Aorta (tissue), 5 donors: ENCODE measurements around the gene ZNF77. TPM values are rescaled to one million over a fixed set of nuclear protein-coding genes. Genes with fewer than 3 reads are reported as not detected.
A peak's percentile ranks its signal among the peaks of the same experiment; 100 is the strongest.
"Not testable (repeated sequence)": the region's sequence is repeated elsewhere in the genome, so short reads cannot be mapped to it uniquely, and the experiment has no call there.

Experiments
- ATAC-seq: fragments of 200-7000 bp; cut with Tn5 transposase; one replicate; pipeline ENCODE4 v1.9.1; 2022; ENCODE audit warnings: moderate library complexity; ENCODE audit not compliant: low FRiP score
- DNase-seq, 2 donors: peaks; one replicate each; pipeline ENCODE4 v3.0.0-alpha.2; 2020
- H3K27ac ChIP-seq, 2 donors: one replicate each; pipeline ENCODE4 v1.5.1; 2013; ENCODE audit warnings: low read length in 2 of 2, mild to moderate bottlenecking in 2 of 2, moderate library complexity in 2 of 2, control low read depth in 1 of 2, inconsistent platforms in 1 of 2, low read depth in 1 of 2
- H3K27me3 ChIP-seq, 2 donors: one replicate each; pipeline ENCODE4 v1.6.1; 2013; ENCODE audit warnings: control low read depth in 1 of 2, low read length in 1 of 2, mild to moderate bottlenecking in 1 of 2, moderate library complexity in 1 of 2; ENCODE audit not compliant: insufficient read depth in 2 of 2, control insufficient read depth in 1 of 2
- H3K36me3 ChIP-seq, 2 donors: one replicate each; pipeline ENCODE4 v1.6.1; 2013; ENCODE audit warnings: control low read depth in 1 of 2, low read length in 1 of 2, mild to moderate bottlenecking in 1 of 2; ENCODE audit not compliant: insufficient read depth in 2 of 2, control insufficient read depth in 1 of 2
- H3K4me1 ChIP-seq, 2 donors: one replicate each; pipeline ENCODE4 v1.6.1; 2013; ENCODE audit warnings: low read length in 2 of 2, control low read depth in 1 of 2, mild to moderate bottlenecking in 1 of 2, moderate library complexity in 1 of 2; ENCODE audit not compliant: insufficient read depth in 2 of 2, control insufficient read depth in 1 of 2
- H3K4me3 ChIP-seq, 2 donors: one replicate each; pipeline ENCODE4 v1.5.1; 2013; ENCODE audit warnings: low read length in 2 of 2, control low read depth in 1 of 2, mild to moderate bottlenecking in 1 of 2
- H3K9me3 ChIP-seq: one replicate; pipeline ENCODE4 v1.6.1; 2013; ENCODE audit warnings: mild to moderate bottlenecking, low read length; ENCODE audit not compliant: control insufficient read depth
- WGBS, 2 donors: extraction: QIAGEN DNeasy Blood & Tissue Kit; methylation state at CpG; one replicate each; pipeline ENCODE4 v1.1.7; 2013; 5-methylcytosine and 5-hydroxymethylcytosine counted together
- intact Hi-C, 2 donors: fragments of 100-400 bp; cut with DNase I; formaldehyde crosslinking; loops; one replicate each; pipeline versions ENCODE4 v1.14.2 to v1.15.0; 2022
- polyA plus RNA-seq, 2 donors: library from polyadenylated mRNA; stranded (reverse); fragments of 200-250 nt; gene quantifications; one replicate each; pipeline ENCODE4 v1.2.3, GENCODE V29; 2013
- total RNA-seq, 2 donors: library from RNA; stranded (reverse); fragmentation: NEBNext Ultra II Directional; extraction: Animal tissue kit (Norgen Biotek cat#: 25700); gene quantifications; one replicate each; pipeline ENCODE4 v1.2.1, GENCODE V29; 2021
- donor health status: healthy with polysubstance abuse.
- donor health status: Bipolar disorder and iron deficiency.
- donor health status: DM: no; HTN: no; CAD: no.
- donor health status: DM: no; HTN: no; CAD: no.
- donor health status: DM: yes; HTN: yes; CAD: no.

Gene ZNF77
- total and polyA plus RNA-seq, 4 donors = 1.3 to 4.5 (median 3.6) TPM

DNA sequence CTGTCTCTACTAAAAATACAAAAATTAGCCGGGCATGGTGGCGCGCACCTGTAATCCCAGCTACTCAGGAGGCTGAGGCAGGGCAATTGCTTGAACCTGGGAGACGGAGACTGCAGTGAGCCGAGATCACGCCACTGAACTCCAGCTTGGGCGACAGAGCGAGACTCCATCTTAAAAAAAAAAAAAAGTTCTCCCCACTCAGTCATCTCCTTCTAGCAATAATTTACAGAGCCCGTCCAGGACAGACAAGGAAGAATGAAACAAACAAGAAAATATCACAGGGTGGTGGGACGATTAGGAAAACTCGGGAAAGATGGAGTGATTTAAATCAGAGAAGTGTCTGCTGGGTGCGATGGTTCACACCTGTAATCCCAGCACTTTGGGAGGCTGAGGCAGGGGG, 18.9 kb upstream of the ZNF77 start:
- not testable (repeated sequence) for H3K27ac ChIP-seq, DNase-seq, H3K4me1 ChIP-seq, H3K4me3 ChIP-seq, ATAC-seq, H3K27me3 ChIP-seq, H3K9me3 ChIP-seq, H3K36me3 ChIP-seq
- intact Hi-C loops = loop anchor here (2.0 to 5.0 kb wide), 2 partner anchors 141 to 144 kb away; no protein-coding TSS in a partner anchor
- 85% methylated on average over 12 of the region's 12 CpGs for WGBS, 2 donors

- H3K27me3 ChIP-seq = no peaks in the 10 kb centered on the region
- intact Hi-C loops = loop anchor here (2.0 to 5.0 kb wide), 2 partner anchors 142 to 144 kb away; no protein-coding TSS in a partner anchor
- H3K4me3 ChIP-seq = no peak overlapping the region
- ATAC-seq = no peak
- H3K4me1 ChIP-seq = no peaks in the 10 kb centered on the region
- no peaks in the 10 kb centered on the region for H3K9me3 ChIP-seq
- no peaks in the 10 kb centered on the region for H3K36me3 ChIP-seq
- no peak for DNase-seq
- no peak overlapping the region for H3K27ac ChIP-seq
- WGBS, 2 donors = 91 to 92% methylated on average over 5 of the region's 5 CpGs
Observed at GRCh38 chr19:2963122-2963521, 18.4 kb upstream of the ZNF77 start.

- ATAC-seq (peak; percentile 91), DNase-seq (no peak)
- intact Hi-C loops = loop anchor here (2.0 to 5.0 kb wide), 2 partner anchors 143 to 145 kb away; no protein-coding TSS in a partner anchor
- Histone ChIP-seq H3K27ac (no peak overlapping the region), H3K4me3 (no peak overlapping the region), H3K4me1 (no peaks in the 10 kb centered on the region), H3K36me3 (no peaks in the 10 kb centered on the region), H3K9me3 (no peaks in the 10 kb centered on the region), H3K27me3 (no peaks in the 10 kb centered on the region)
- WGBS, 2 donors = 39 to 40% methylated on average over 17 of the region's 17 CpGs
Observed at GRCh38 chr19:2962018-2962670, 17.4 kb upstream of the ZNF77 start.

DNA sequence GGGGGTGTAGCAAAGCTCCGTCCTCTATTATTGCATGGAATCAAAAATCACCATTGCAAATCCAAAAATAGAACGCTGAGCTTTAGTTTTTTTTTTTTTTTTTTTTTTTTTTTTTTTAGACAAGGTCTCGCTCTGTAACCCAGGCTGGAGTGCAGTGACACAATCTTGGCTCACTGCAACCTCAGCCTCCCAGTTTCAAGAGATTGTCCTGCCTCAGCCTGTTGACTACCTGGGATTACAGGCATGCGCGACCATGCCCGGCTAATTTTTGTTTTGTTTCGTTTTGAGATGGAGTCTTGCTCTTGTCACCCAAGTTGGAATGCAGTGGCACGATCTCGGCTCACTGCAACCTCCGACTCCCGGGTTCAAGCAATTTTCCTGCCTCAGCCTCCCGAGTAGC, 15.3 kb upstream of the ZNF77 start:
- DNase-seq (no peak), ATAC-seq (no peak)
- no peak overlapping the region for H3K27ac ChIP-seq
- intact Hi-C loops = loop anchor here in 1 of 2 donors (5.0 kb wide), 1 partner anchor 147 kb away; no protein-coding TSS in a partner anchor
- H3K27me3 ChIP-seq = no peaks in the 10 kb centered on the region
- no peak overlapping the region for H3K4me3 ChIP-seq
- no peaks in the 10 kb centered on the region for H3K4me1 ChIP-seq
- H3K9me3 ChIP-seq = no peaks in the 10 kb centered on the region
- 61 to 66% methylated on average over 11 to 12 of the region's 12 CpGs for WGBS, 2 donors
- no peaks in the 10 kb centered on the region for H3K36me3 ChIP-seq

DNA sequence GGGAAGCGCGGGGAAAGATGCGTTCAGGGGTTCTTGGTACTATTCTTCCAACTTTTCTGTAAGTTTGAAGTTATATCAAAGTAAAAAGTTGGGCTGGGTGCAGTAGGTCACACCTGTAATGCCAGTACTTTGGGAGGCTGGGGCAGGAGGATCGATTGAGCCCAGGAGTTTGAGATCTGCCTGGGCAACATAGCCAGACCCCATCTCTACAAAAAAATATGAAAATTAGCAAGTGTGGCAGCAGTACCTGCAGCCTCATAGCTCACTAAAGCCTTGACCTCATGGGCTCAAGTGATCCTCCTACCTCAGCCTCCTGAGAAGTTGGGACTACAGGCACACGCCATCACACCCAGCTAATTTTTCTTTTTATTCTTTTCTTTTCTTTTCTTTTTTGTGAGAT, 12.4 kb upstream of the ZNF77 start:
- H3K36me3 ChIP-seq = no peaks in the 10 kb centered on the region
- H3K4me1 ChIP-seq = no peaks in the 10 kb centered on the region
- H3K27me3 ChIP-seq = no peaks in the 10 kb centered on the region
- no peaks in the 10 kb centered on the region for H3K9me3 ChIP-seq
- intact Hi-C loops = loop anchor here in 1 of 2 donors (5.0 kb wide), 1 partner anchor 205 kb away; no protein-coding TSS in a partner anchor
- DNase-seq (no peak), ATAC-seq (no peak)
- WGBS, 2 donors = 80 to 86% methylated on average over 5 of the region's 5 CpGs
- no peak overlapping the region for H3K27ac ChIP-seq
- no peak overlapping the region for H3K4me3 ChIP-seq

- Histone ChIP-seq H3K27me3 (no peaks in the 10 kb centered on the region), H3K9me3 (no peaks in the 10 kb centered on the region), H3K36me3 (no peaks in the 10 kb centered on the region), H3K27ac (no peak overlapping the region), H3K4me1 (no peaks in the 10 kb centered on the region), H3K4me3 (no peak overlapping the region)
- ATAC-seq (no peak), DNase-seq (no peak)
- 36 to 43% methylated on average over 9 of the region's 9 CpGs for WGBS, 2 donors
- intact Hi-C loops = loop anchor here in 1 of 2 donors (5.0 kb wide), 2 partner anchors 109 to 209 kb away; partner anchors contain the start of gene TLE5
Observed at GRCh38 chr19:2952953-2953481, 8.2 kb upstream of the ZNF77 start.

DNA sequence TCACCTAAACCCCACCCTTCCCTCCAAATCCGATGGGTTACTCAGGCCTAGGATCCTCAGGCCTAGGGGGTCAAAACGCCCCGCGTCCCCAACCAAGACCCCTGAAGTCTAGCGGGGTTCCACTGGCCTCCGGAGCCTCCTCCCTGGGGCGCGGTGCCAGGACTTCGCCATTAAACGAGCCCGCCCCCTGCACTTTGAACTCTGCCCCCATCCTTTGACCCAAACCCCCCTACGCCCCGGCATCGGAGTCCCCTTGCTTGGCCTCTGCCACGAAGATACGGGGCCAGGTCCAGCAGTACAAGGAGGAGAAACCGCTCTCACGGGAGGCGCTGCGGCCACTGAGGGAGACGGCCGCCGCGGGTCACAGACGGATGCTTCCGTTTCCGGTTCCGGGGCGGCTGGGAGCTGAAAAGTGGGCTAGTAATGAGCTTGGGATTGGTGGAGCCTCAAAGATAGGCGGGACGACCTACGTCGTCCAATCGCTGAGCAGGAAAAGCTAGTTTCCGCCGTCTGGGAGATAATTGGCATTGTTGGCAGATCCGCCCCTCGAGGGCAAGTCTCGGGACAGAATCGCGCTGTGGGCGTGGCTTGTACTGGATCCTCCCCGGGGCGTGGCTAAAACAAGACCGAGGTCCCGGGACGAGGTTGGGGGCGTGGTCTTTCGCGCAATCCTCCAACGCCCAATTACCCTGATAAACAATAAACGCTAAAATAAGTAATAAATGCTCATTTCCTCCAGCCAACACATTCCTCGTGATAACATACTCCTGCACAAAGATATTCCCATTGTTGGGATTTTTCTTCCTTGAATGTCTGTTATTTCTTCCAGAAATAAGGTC, 5.7 kb upstream of the ZNF77 start:
- no peaks in the 10 kb centered on the region for H3K36me3 ChIP-seq
- 0% methylated on average over 53 of the region's 53 CpGs for WGBS, 2 donors
- peak overlapping the region; percentile 25 to 64 for H3K27ac ChIP-seq
- ATAC-seq (peak; percentile 98), DNase-seq (peak; percentile 100)
- no peaks in the 10 kb centered on the region for H3K27me3 ChIP-seq
- H3K9me3 ChIP-seq = no peaks in the 10 kb centered on the region
- intact Hi-C loops = loop anchor here in 1 of 2 donors (1.0 to 5.0 kb wide), 3 partner anchors 50 to 212 kb away; partner anchors contain the start of genes TLE5 and ZNF57
- no peaks in the 10 kb centered on the region for H3K4me1 ChIP-seq
- H3K4me3 ChIP-seq = peak overlapping the region; percentile 52 to 59

- Histone ChIP-seq H3K4me3 (peak overlapping the region; percentile 52 to 59), H3K27ac (peak overlapping the region; percentile 25 to 64), H3K27me3 (no peaks in the 10 kb centered on the region), H3K4me1 (no peaks in the 10 kb centered on the region), H3K9me3 (no peaks in the 10 kb centered on the region), H3K36me3 (no peaks in the 10 kb centered on the region)
- WGBS, 2 donors = 0% methylated on average over 11 of the region's 11 CpGs
- DNase-seq (no peak), ATAC-seq (no peak)
- intact Hi-C loops = loop anchor here in 1 of 2 donors (1.0 to 5.0 kb wide), 3 partner anchors 50 to 212 kb away; partner anchors contain the start of genes TLE5 and ZNF57
Observed at GRCh38 chr19:2949939-2950285, 5.1 kb upstream of the ZNF77 start.
